PC-9 (cell line): Measurements from ENCODE around the gene ZNF497. TPM values are rescaled to one million over a fixed set of nuclear protein-coding genes. Genes with fewer than 3 reads are reported as not detected.
"Not testable (repeated sequence)": the region's sequence is repeated elsewhere in the genome, so short reads cannot be mapped to it uniquely, and the experiment has no call there.

Experiments used
- BruUV-seq: library from RNA; stranded (reverse); fragments of 400-500 nt; replicated peaks from 2 replicates; lab custom pipeline; 2021; lab: Mats Ljungman, UMichigan
- CTCF ChIA-PET: fragments of 300-600 bp; sonication (Branson Sonifier 250); formaldehyde crosslinking; loops from one replicate; lab custom pipeline; 2022; ENCODE audit warnings: antibody characterized with exemption; lab: Charles Lee
- POLR2A ChIA-PET: fragments of 300-600 bp; sonication (Branson Sonifier 250); formaldehyde crosslinking; loops from one replicate; lab custom pipeline; 2022; ENCODE audit warnings: antibody characterized with exemption; ENCODE audit not compliant: unreplicated experiment; lab: Charles Lee
- DNase-seq, 2 experiments: peaks; one replicate each; pipeline versions ENCODE4 v3.0.0 to v3.0.0-alpha.2; 2015 to 2022; ENCODE audit warnings: mixed read lengths in 1 of 2
- H2AFZ ChIP-seq: fragments of 200-600 bp; sonication (generic); 2 replicates; pipeline ENCODE4 v1.8.1; 2017; ENCODE audit warnings: antibody characterized with exemption
- H3F3A ChIP-seq: fragments of 200-600 bp; sonication (generic); 2 replicates; pipeline ENCODE4 v1.8.1; 2017; ENCODE audit warnings: antibody characterized with exemption, mild to moderate bottlenecking, low read depth; ENCODE audit not compliant: insufficient read depth
- H3K27ac ChIP-seq: fragments of 200-600 bp; sonication (generic); 2 replicates; pipeline ENCODE4 v1.6.1; 2016; ENCODE audit warnings: mixed run types
- H3K27me3 ChIP-seq: fragments of 200-600 bp; sonication (generic); 2 replicates; pipeline ENCODE4 v1.6.1; 2016; ENCODE audit warnings: low read depth, mixed run types; ENCODE audit not compliant: insufficient read depth
- H3K36me3 ChIP-seq: fragments of 200-600 bp; sonication (generic); 2 replicates; pipeline ENCODE4 v1.6.1; 2016; ENCODE audit warnings: low read depth, mixed run types
- H3K4me1 ChIP-seq: fragments of 200-600 bp; sonication (generic); replicated peaks from 2 replicates; pipeline ENCODE4 v1.6.1; 2016; ENCODE audit warnings: mixed run types; ENCODE audit not compliant: insufficient read depth
- H3K4me2 ChIP-seq: fragments of 200-600 bp; sonication (generic); 2 replicates; pipeline ENCODE4 v1.6.1; 2017; ENCODE audit warnings: mixed run types
- H3K4me3 ChIP-seq: fragments of 200-600 bp; sonication (generic); 2 replicates; pipeline ENCODE4 v1.6.1; 2016; ENCODE audit warnings: mixed run types
- H3K79me2 ChIP-seq: fragments of 200-600 bp; sonication (generic); 2 replicates; pipeline ENCODE4 v1.6.1; 2017; ENCODE audit warnings: low read depth, mixed run types
- H3K9me2 ChIP-seq: fragments of 200-600 bp; sonication (generic); 2 replicates; pipeline ENCODE4 v1.8.1; 2017; ENCODE audit warnings: mild to moderate bottlenecking; ENCODE audit not compliant: insufficient read depth
- H3K9me3 ChIP-seq: fragments of 200-600 bp; sonication (generic); 2 replicates; pipeline ENCODE4 v1.8.1; 2016; ENCODE audit warnings: low read depth; ENCODE audit not compliant: insufficient read depth
- H4K20me1 ChIP-seq: fragments of 200-600 bp; sonication (generic); 2 replicates; pipeline ENCODE4 v1.8.1; 2017; ENCODE audit not compliant: insufficient read depth
- CTCF ChIP-seq: fragments of 200-600 bp; sonication (generic); conservative IDR thresholded peaks from 2 replicates; pipeline ENCODE4 v1.6.1; 2017; ENCODE audit warnings: mixed run types, antibody characterized with exemption, mild to moderate bottlenecking, moderate library complexity
- EZH2 ChIP-seq: fragments of 200-600 bp; sonication (generic); IDR thresholded peaks from 2 replicates; pipeline ENCODE4 v1.8.0; 2017; ENCODE audit warnings: antibody characterized with exemption, low read depth
- intact Hi-C: fragments of 100-400 bp; cut with micrococcal nuclease; formaldehyde crosslinking; loops from one replicate; pipeline ENCODE4 v1.10.0; 2022; ENCODE audit not compliant: unreplicated experiment
- total RNA-seq: library from RNA; stranded (reverse); gene quantifications from 2 replicates; pipeline ENCODE4 v1.2.3, GENCODE V29; 2021

The ZNF497 gene
- total RNA-seq, 1 experiment from 2014 or later: 7.2 TPM

DNA sequence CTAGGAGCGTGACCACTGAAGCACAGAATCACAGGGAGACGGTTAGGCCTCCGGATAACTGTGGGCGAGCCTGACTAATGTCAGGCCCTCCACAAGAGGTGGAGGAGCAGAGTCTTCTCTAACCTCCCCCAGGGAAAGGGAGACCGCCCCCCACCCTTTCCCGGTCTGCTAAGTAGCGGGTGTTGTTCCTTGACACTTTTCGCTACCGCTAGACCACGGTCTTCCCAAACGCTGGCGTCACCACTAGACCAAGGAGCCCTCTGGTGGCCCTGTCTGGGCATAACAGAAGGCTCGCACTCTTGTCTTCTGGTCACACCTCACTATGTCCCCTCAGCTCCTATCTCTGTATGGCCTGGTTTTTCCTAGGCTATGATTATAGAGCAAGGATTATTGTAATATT, 51.9 kb downstream of the ZNF497 start:
- CTCF ChIA-PET, H3K27ac ChIP-seq, H2AFZ ChIP-seq, H3K9me2 ChIP-seq, H3K27me3 ChIP-seq, BruUV-seq, H4K20me1 ChIP-seq, intact Hi-C loops, H3K9me3 ChIP-seq, DNase-seq, H3K4me2 ChIP-seq, POLR2A ChIA-PET, H3K4me1 ChIP-seq, H3K36me3 ChIP-seq, H3K4me3 ChIP-seq, H3F3A ChIP-seq: not testable (repeated sequence)
- peaks cover 13% of the 10 kb centered on the region for H3K79me2 ChIP-seq
- TF ChIP-seq CTCF: 0 out of 2 replicates have a peak, but pooled peaks have one; percentile 30

- peaks cover 6% of the 10 kb centered on the region for H3K4me1 ChIP-seq
- H3K36me3 ChIP-seq: 0 out of 2 replicates have a peak, but pooled peaks cover 6% of the 10 kb centered on the region
Measured at GRCh38 chr19:58307736-58308135, 54.8 kb downstream of the ZNF497 start.

GRCh38 chr19:58305932-58306323, 56.6 kb downstream of the ZNF497 start:
- peaks cover 18% of the 10 kb centered on the region for H3K79me2 ChIP-seq
- H3K4me2 ChIP-seq: peak overlapping the region; percentile 97
- DNase-seq: peak in 1 of 2 experiments; percentile 6
- H3K4me1 ChIP-seq: peaks cover 6% of the 10 kb centered on the region
- H3K4me3 ChIP-seq: peak overlapping the region; percentile 94
- TF ChIP-seq CTCF (no peak), EZH2 (no peak)
- H3K27ac ChIP-seq: no peak overlapping the region
- no peaks in the 10 kb centered on the region for H3K27me3 ChIP-seq
- no peaks in the 10 kb centered on the region; the same call in 1 of the 2 replicates for H3F3A ChIP-seq
- H3K36me3 ChIP-seq: no peaks in the 10 kb centered on the region
- ChIA-PET CTCF (no interaction called here), POLR2A (no interaction called here)
- no peaks in the 10 kb centered on the region for H4K20me1 ChIP-seq
- intact Hi-C loops: loop anchor here (1.0 to 2.0 kb wide), 3 partner anchors 21 to 747 kb away; partner anchors contain the start of genes ZNF550, ZNF8 and ZSCAN22
- H2AFZ ChIP-seq: peak overlapping the region; percentile 94
- BruUV-seq: no TSS peak
- H3K9me3 ChIP-seq: no peaks in the 10 kb centered on the region
- H3K9me2 ChIP-seq: no peaks in the 10 kb centered on the region

More at GRCh38 chr19:58307736-58308135, 54.8 kb downstream of the ZNF497 start:
- Histone ChIP-seq H3K4me2 (no peak overlapping the region), H3K79me2 (peaks cover 18% of the 10 kb centered on the region), H3K9me2 (no peaks in the 10 kb centered on the region), H4K20me1 (no peaks in the 10 kb centered on the region), H3F3A (no peaks in the 10 kb centered on the region; the same call in 1 of the 2 replicates), H3K27ac (no peak overlapping the region), H2AFZ (no peak overlapping the region), H3K27me3 (no peaks in the 10 kb centered on the region), H3K4me3 (no peak overlapping the region), H3K9me3 (no peaks in the 10 kb centered on the region)
- TF ChIP-seq EZH2 (no peak), CTCF (no peak)
- intact Hi-C loops: no loop called here
- ChIA-PET CTCF (no interaction called here), POLR2A (no interaction called here)
- DNase-seq: no peak
- BruUV-seq: no TSS peak
